K562 (cell line): Measurements from ENCODE around the gene ZNF200. TPM values are rescaled to one million over a fixed set of nuclear protein-coding genes. Genes with fewer than 3 reads are reported as not detected.

Experiments
- ATAC-seq: fragments of 200-7000 bp; cut with Tn5 transposase; 3 replicates; pipeline ENCODE4 v1.9.1; 2020; ENCODE audit warnings: moderate library complexity
- BruUV-seq: library from RNA; stranded (reverse); fragments of 400-500 nt; replicated peaks from 2 replicates; lab custom pipeline; 2021; lab: Mats Ljungman, UMichigan
- CTCF ChIA-PET: fragments of 300-600 bp; formaldehyde crosslinking; extraction: SDS; loops from one replicate; lab custom pipeline; 2021; ENCODE audit warnings: low intra/inter-chr PET ratio; lab: Yijun Ruan, JAX
- POLR2A ChIA-PET: fragments of 300-600, 350-650 bp; sonication (Branson Sonifier 250); formaldehyde crosslinking; extraction: SDS; loops from one replicate; lab custom pipeline; 2021; ENCODE audit warnings: antibody characterized with exemption, inconsistent platforms; lab: Yijun Ruan, JAX
- DNase-seq, 4 experiments: peaks; one replicate each; pipeline versions ENCODE4 v3.0.0 to v3.0.0-alpha.2; 2011 to 2018; ENCODE audit warnings: low spot score in 3 of 4, mixed read lengths in 3 of 4; ENCODE audit errors: extremely low read depth in 1 of 4
- FAIRE-seq: peaks from 2 replicates; lab custom pipeline; 2011; peaks lifted over from hg19 to GRCh38; lab: Jason Lieb, UNC
- H2AFZ ChIP-seq: 2 replicates; pipeline ENCODE4 v1.6.0; 2011; ENCODE audit warnings: low read depth, low read length, control low read depth, inconsistent platforms
- H3K27ac ChIP-seq: fragments of 200-600 bp; 3 replicates; pipeline ENCODE4 v1.8.0; 2011; ENCODE audit warnings: low read depth, mild to moderate bottlenecking, control low read depth, inconsistent platforms, low read length, moderate library complexity, mixed read lengths; ENCODE audit errors: extremely low read depth
- H3K27me3 ChIP-seq, 2 experiments: fragments of 300-600 bp in 1 of 2; 2 replicates in 1 of 2; 3 replicates in 1 of 2; pipeline versions ENCODE4 v1.6.0 to v1.8.0; 2011; ENCODE audit warnings: inconsistent platforms in 2 of 2, low read length in 2 of 2, mild to moderate bottlenecking in 1 of 2, mixed read lengths in 1 of 2, moderate library complexity in 1 of 2; ENCODE audit not compliant: control insufficient read depth in 2 of 2, insufficient read depth in 2 of 2
- H3K36me3 ChIP-seq: fragments of 300-600 bp; 3 replicates; pipeline ENCODE4 v1.8.0; 2011; ENCODE audit warnings: mild to moderate bottlenecking, low read length, inconsistent platforms; ENCODE audit not compliant: control insufficient read depth, insufficient read depth
- H3K4me1 ChIP-seq, 2 experiments: fragments of 200-600 bp in 1 of 2; replicated peaks in 1 of 2; 2 replicates in 1 of 2; 3 replicates in 1 of 2; pipeline versions ENCODE4 v1.5.1 to v1.8.0; 2011; ENCODE audit warnings: inconsistent platforms in 2 of 2, low read length in 2 of 2, mild to moderate bottlenecking in 1 of 2, mixed read lengths in 1 of 2, moderate library complexity in 1 of 2; ENCODE audit not compliant: control insufficient read depth in 2 of 2, insufficient read depth in 2 of 2
- H3K4me2 ChIP-seq: 2 replicates; pipeline ENCODE4 v1.6.1; 2011; ENCODE audit warnings: low read length, control low read depth, inconsistent platforms, mixed read lengths; ENCODE audit not compliant: insufficient read depth
- H3K4me3 ChIP-seq: fragments of 200-600 bp; sonication (generic), shearing (Covaris generic); 2 replicates; pipeline ENCODE4 v1.5.1; 2016; ENCODE audit warnings: control low read depth, inconsistent platforms
- H3K79me2 ChIP-seq: fragments of 200-600 bp; 3 replicates; pipeline ENCODE4 v1.8.0; 2011; ENCODE audit warnings: low read length, inconsistent platforms; ENCODE audit not compliant: control insufficient read depth, insufficient read depth
- H3K9ac ChIP-seq, 2 experiments: 2 replicates each; pipeline versions ENCODE4 v1.6.0 to v1.6.1; 2011; ENCODE audit warnings: low read depth in 2 of 2, low read length in 2 of 2, control low read depth in 1 of 2, inconsistent platforms in 1 of 2, mild to moderate bottlenecking in 1 of 2, mixed read lengths in 1 of 2; ENCODE audit not compliant: insufficient read depth in 1 of 2
- H3K9me1 ChIP-seq: one replicate; pipeline ENCODE4 v1.6.0; 2011; ENCODE audit warnings: inconsistent platforms, mild to moderate bottlenecking, low read length, moderate library complexity; ENCODE audit not compliant: control insufficient read depth, insufficient read depth
- H3K9me3 ChIP-seq: replicated peaks from 2 replicates; pipeline ENCODE4 v1.5.1; 2011; ENCODE audit warnings: low read depth, low read length, inconsistent platforms; ENCODE audit not compliant: control insufficient read depth, insufficient read depth
- H4K20me1 ChIP-seq: replicated peaks from 2 replicates; pipeline ENCODE4 v1.6.1; 2011; ENCODE audit warnings: low read length, inconsistent platforms, mixed read lengths; ENCODE audit not compliant: control insufficient read depth, insufficient read depth
- BRD9 ChIP-seq: fragments of 450-650 bp; IDR thresholded peaks from 2 replicates; pipeline ENCODE4 v1.6.1; 2018; ENCODE audit warnings: low read depth; ENCODE audit not compliant: partially characterized antibody
- CBX3 ChIP-seq, 2 experiments: IDR thresholded peaks; 1 replicate in 1 of 2; 2 replicates in 1 of 2; pipeline ENCODE4 v1.6.1; 2012; ENCODE audit warnings: inconsistent platforms in 2 of 2, low read length in 2 of 2, borderline replicate concordance in 1 of 2, control low read depth in 1 of 2
- KHSRP ChIP-seq: fragments of 450-650 bp; IDR thresholded peaks from 2 replicates; pipeline ENCODE4 v1.6.1; 2017
- KLF6 ChIP-seq: fragments of 250-450 bp; sonication (Bioruptor Pico); IDR thresholded peaks from 2 replicates; pipeline ENCODE4 v1.4.0; 2020; ENCODE audit warnings: mild to moderate bottlenecking, moderate library complexity, borderline replicate concordance
- SMARCE1 ChIP-seq: fragments of 450-650 bp; IDR thresholded peaks from 2 replicates; pipeline ENCODE4 v1.7.1; 2016; ENCODE audit warnings: mild to moderate bottlenecking
- SPI1 ChIP-seq: IDR thresholded peaks from 2 replicates; pipeline ENCODE4 v1.6.1; 2011; ENCODE audit warnings: low read depth, low read length, control low read depth, borderline replicate concordance
- XRCC4 ChIP-seq: IDR thresholded peaks from one replicate; pipeline ENCODE4 v1.6.1; 2011; ENCODE audit not compliant: insufficient read depth, insufficient read length; ENCODE audit errors: extremely low read depth
- ZNF232 ChIP-seq: sonication (generic); formaldehyde crosslinking; IDR thresholded peaks from 2 replicates; pipeline ENCODE4 v1.8.0; 2022; ENCODE audit warnings: mild to moderate bottlenecking, missing genetic modification reagents
- WGBS: fragments of 100-300 bp; shearing (Covaris generic); methylation state at CpG from one replicate; pipeline ENCODE4 v1.1.6; 2016; ENCODE audit warnings: low coverage, mixed read lengths; ENCODE audit not compliant: insufficient coverage; ENCODE audit errors: missing lambda C conversion rate; 5-methylcytosine and 5-hydroxymethylcytosine counted together
- in situ Hi-C: fragments of 300-500 bp; cut with MboI; formaldehyde crosslinking; loops from 4 replicates; pipeline ENCODE4 v1.15.0; 2018; ENCODE audit warnings: inconsistent platforms, mixed read lengths
- intact Hi-C: fragments of 100-400 bp; cut with micrococcal nuclease; formaldehyde crosslinking; loops from 2 replicates; pipeline ENCODE4 v1.14.2; 2022
- polyA plus RNA-seq, 8 experiments: library from polyadenylated mRNA; depleted of rRNA in 4 of 8; stranded (reverse) in 5 of 8; unstranded in 3 of 8; fragments of >200 nt; fragmentation: Nextera tagmentation in 2 of 8; fragmentation: Illumina TruSeq in 1 of 8; extraction: Ambion mirVana in 2 of 8; extraction: Trizol in 1 of 8; gene quantifications; 2 replicates each; pipeline versions ENCODE4 v1.2.1 to v1.2.3, GENCODE V29; 2011 to 2014; ENCODE audit warnings: inconsistent platforms in 1 of 8, missing spikeins in 1 of 8
- total RNA-seq, 7 experiments: library from RNA; depleted of rRNA in 6 of 7; stranded (reverse); fragments of >200 nt in 6 of 7; fragmentation: Illumina TruSeq in 2 of 7; extraction: Trizol in 2 of 7; gene quantifications; 2 replicates each; pipeline versions ENCODE4 v1.2.1 to v1.2.3, GENCODE V29; 2011 to 2021; ENCODE audit warnings: low replicate concordance in 1 of 7
- TF ChIP-seq, protein P1 (sequence below): fragments of 250-450 bp; sonication (Bioruptor Pico); IDR thresholded peaks from 2 replicates; pipeline ENCODE4 v1.5.1; 2021; ENCODE audit warnings: mild to moderate bottlenecking
- TF ChIP-seq, protein P2 (sequence below), 2 experiments: fragments of 450-650 bp; IDR thresholded peaks; 2 replicates each; pipeline ENCODE4 v1.6.1; 2016

ZNF200 gene
- total and polyA plus RNA-seq, 9 of the 15 experiments (the other 6 are each of a cell fraction or from before 2014, with no cell fraction given), result 4.8 to 14.5 (median 9.2) TPM

DNA sequence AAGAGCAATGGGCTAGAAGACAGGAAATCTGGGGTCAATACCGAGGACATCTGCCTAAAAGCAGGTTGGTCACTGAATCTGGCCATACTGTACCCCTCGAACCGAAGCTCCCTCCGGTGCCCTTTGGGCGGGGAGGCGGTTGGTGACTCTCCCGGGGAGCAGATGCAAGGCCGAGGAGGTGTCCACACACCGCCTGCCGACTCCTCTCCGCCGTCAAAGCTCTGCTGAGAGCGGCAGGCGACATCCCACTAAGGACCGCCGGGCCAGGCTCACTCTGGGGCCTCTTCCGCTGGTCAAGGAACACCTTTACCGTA, 458 bp downstream of the ZNF200 start:
- H3K4me1 ChIP-seq, result peaks cover 6 to 12% of the 10 kb centered on the region in 2 experiments; a peak in 4 of 5 replicates
- intact Hi-C loops, result no loop called here
- TF ChIP-seq BRD9 (no peak), SMARCE1 (0 out of 2 replicates have a peak, but pooled peaks have one; percentile 9), XRCC4 (no peak), KLF6 (CRISPR knock-in tag) (no peak), ZNF232 (CRISPR knock-in tag) (0 out of 2 replicates have a peak, but pooled peaks have one; percentile 5), KHSRP (no peak), CBX3 (IDR thresholded peaks at IDR 0.05; ENCODE audit: borderline replicate concordance in 1 of 2, low read length in 2 of 2) (0 out of 3 replicates have a peak, but pooled peaks of 1 of the 2 experiments have one; percentile 4), SPI1 (no peak)
- TF ChIP-seq, protein P1, sequence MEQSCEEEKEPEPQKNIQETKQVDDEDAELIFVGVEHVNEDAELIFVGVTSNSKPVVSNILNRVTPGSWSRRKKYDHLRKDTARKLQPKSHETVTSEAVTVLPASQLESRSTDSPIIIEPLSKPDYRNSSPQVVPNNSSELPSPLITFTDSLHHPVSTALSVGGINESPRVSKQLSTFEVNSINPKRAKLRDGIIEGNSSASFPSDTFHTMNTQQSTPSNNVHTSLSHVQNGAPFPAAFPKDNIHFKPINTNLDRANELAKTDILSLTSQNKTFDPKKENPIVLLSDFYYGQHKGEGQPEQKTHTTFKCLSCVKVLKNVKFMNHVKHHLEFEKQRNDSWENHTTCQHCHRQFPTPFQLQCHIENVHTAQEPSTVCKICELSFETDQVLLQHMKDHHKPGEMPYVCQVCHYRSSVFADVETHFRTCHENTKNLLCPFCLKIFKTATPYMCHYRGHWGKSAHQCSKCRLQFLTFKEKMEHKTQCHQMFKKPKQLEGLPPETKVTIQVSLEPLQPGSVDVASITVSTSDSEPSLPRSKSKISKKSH (CRISPR knock-in tag), result peak; percentile 46; the same call in 1 of the 2 replicates
- TF ChIP-seq, protein P2, sequence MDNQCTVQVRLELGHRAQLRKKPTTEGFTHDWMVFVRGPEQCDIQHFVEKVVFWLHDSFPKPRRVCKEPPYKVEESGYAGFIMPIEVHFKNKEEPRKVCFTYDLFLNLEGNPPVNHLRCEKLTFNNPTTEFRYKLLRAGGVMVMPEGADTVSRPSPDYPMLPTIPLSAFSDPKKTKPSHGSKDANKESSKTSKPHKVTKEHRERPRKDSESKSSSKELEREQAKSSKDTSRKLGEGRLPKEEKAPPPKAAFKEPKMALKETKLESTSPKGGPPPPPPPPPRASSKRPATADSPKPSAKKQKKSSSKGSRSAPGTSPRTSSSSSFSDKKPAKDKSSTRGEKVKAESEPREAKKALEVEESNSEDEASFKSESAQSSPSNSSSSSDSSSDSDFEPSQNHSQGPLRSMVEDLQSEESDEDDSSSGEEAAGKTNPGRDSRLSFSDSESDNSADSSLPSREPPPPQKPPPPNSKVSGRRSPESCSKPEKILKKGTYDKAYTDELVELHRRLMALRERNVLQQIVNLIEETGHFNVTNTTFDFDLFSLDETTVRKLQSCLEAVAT (IDR thresholded peaks at IDR 0.05), result no peak
- no peaks in the 10 kb centered on the region for H3K27me3 ChIP-seq
- no peaks in the 10 kb centered on the region for H3K9me1 ChIP-seq
- peak overlapping the region; percentile 74 for H3K4me3 ChIP-seq
- peak overlapping the region; percentile 88 to 98 for H3K9ac ChIP-seq
- peak; percentile 35 for FAIRE-seq
- POLR2A ChIA-PET, result interaction anchor here (0.5 to 1.0 kb wide), 6 partner anchors 9 to 1136 kb away, joined by 3 to 4 read pairs (median 3); no protein-coding TSS in a partner anchor
- no TSS peak for BruUV-seq
- peaks cover 4% of the 10 kb centered on the region; the same call in 1 of the 2 replicates for H3K9me3 ChIP-seq
- peaks cover 39% of the 10 kb centered on the region for H3K36me3 ChIP-seq
- 5% methylated on average over 18 of the region's 18 CpGs for WGBS
- ATAC-seq, result no peak
- H3K4me2 ChIP-seq, result peak overlapping the region; percentile 95
- peaks cover 16% of the 10 kb centered on the region for H3K79me2 ChIP-seq
- DNase-seq, result no peak
- CTCF ChIA-PET, result no interaction called here
- H3K27ac ChIP-seq, result peak overlapping the region; percentile 92
- peak overlapping the region; percentile 100 for H2AFZ ChIP-seq
- in situ Hi-C loops, result no loop called here
- H4K20me1 ChIP-seq, result no peaks in the 10 kb centered on the region
